ENCODE results near the gene ZNF668. TPM values are rescaled to one million over a fixed set of nuclear protein-coding genes. Genes with fewer than 3 reads are reported as not detected.

The ZNF668 gene
- total and polyA plus RNA-seq, 4 donors = 4.0 to 13.2 (median 10.7) TPM

- H3K9me3 ChIP-seq (ENCODE audit: control insufficient read depth in 4 of 4, insufficient read depth in 3 of 4, low read length in 3 of 4) = no peaks in the 10 kb centered on the region
- no peaks in the 10 kb centered on the region for H3K27me3 ChIP-seq (ENCODE audit: control insufficient read depth in 3 of 3, insufficient read depth in 3 of 3, low read length in 2 of 3)
- H3K9ac ChIP-seq (ENCODE audit: insufficient read depth in 1 of 2, low read length in 2 of 2) = peak overlapping the region in 1 of 2 donors; percentile 64
- ATAC-seq (ENCODE audit: insufficient read depth, low FRiP score) (peak; percentile 79), DNase-seq (peak; percentile 86 to 89 (median 87))
- 0 to 1% methylated on average over 47 of the region's 47 CpGs for WGBS, 2 donors
- H3K4me1 ChIP-seq (ENCODE audit: control insufficient read depth in 5 of 5, insufficient read depth in 5 of 5, low read length in 5 of 5) = peaks cover 4 to 12% (median 9%) of the 10 kb centered on the region in 5 donors
- peak overlapping the region; percentile 98 for H3K4me3 ChIP-seq
- peaks cover 0 to 18% (median 12%) of the 10 kb centered on the region in 4 donors for H3K36me3 ChIP-seq (ENCODE audit: control insufficient read depth in 4 of 4, insufficient read depth in 4 of 4, low read length in 4 of 4)
- TF ChIP-seq, protein P1, sequence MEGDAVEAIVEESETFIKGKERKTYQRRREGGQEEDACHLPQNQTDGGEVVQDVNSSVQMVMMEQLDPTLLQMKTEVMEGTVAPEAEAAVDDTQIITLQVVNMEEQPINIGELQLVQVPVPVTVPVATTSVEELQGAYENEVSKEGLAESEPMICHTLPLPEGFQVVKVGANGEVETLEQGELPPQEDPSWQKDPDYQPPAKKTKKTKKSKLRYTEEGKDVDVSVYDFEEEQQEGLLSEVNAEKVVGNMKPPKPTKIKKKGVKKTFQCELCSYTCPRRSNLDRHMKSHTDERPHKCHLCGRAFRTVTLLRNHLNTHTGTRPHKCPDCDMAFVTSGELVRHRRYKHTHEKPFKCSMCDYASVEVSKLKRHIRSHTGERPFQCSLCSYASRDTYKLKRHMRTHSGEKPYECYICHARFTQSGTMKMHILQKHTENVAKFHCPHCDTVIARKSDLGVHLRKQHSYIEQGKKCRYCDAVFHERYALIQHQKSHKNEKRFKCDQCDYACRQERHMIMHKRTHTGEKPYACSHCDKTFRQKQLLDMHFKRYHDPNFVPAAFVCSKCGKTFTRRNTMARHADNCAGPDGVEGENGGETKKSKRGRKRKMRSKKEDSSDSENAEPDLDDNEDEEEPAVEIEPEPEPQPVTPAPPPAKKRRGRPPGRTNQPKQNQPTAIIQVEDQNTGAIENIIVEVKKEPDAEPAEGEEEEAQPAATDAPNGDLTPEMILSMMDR (IDR thresholded peaks at IDR 0.05; ENCODE audit: control extremely low read depth, extremely low read depth) = no peak
- peak overlapping the region; percentile 90 to 97 for H3K27ac ChIP-seq (ENCODE audit: low read depth in 1 of 2, low read length in 1 of 2)
Observed at GRCh38 chr16:31033709-31034492, 40.1 kb downstream of the ZNF668 start.

- H3K27me3 ChIP-seq (ENCODE audit: control insufficient read depth in 3 of 3, insufficient read depth in 3 of 3, low read length in 2 of 3) = no peaks in the 10 kb centered on the region
- DNase-seq (peak; percentile 98 to 99 (median 99)), ATAC-seq (ENCODE audit: insufficient read depth, low FRiP score) (peak; percentile 93)
- H3K36me3 ChIP-seq (ENCODE audit: control insufficient read depth in 4 of 4, insufficient read depth in 4 of 4, low read length in 4 of 4) = peaks cover 0 to 10% (median 9%) of the 10 kb centered on the region in 4 donors
- WGBS, 2 donors = 0 to 1% methylated on average over 72 to 75 of the region's 75 CpGs
- TF ChIP-seq, protein P1 (IDR thresholded peaks at IDR 0.05; ENCODE audit: control extremely low read depth, extremely low read depth) = no peak
- no peaks in the 10 kb centered on the region for H3K9me3 ChIP-seq (ENCODE audit: control insufficient read depth in 4 of 4, insufficient read depth in 3 of 4, low read length in 3 of 4)
- H3K27ac ChIP-seq (ENCODE audit: low read depth in 1 of 2, low read length in 1 of 2) = peak within 1 kb of the TSS; percentile 94 to 97
- peak within 1 kb of the TSS; percentile 64 to 90 for H3K9ac ChIP-seq (ENCODE audit: insufficient read depth in 1 of 2, low read length in 2 of 2)
- peaks cover 4 to 12% (median 9%) of the 10 kb centered on the region in 5 donors for H3K4me1 ChIP-seq (ENCODE audit: control insufficient read depth in 5 of 5, insufficient read depth in 5 of 5, low read length in 5 of 5)
- peak within 1 kb of the TSS; percentile 98 for H3K4me3 ChIP-seq
Observed at GRCh38 chr16:31032736-31033708, 41.0 kb downstream of the ZNF668 start, which contains the start of gene STX4. TSS of gene STX4 (plus strand) at chr16:31033558. CDS start at chr16:31033806, 248 bp downstream.

GRCh38 chr16:31031276-31031675 is 42.8 kb downstream of the ZNF668 start:
- H3K27me3 ChIP-seq (ENCODE audit: control insufficient read depth in 3 of 3, insufficient read depth in 3 of 3, low read length in 2 of 3) = no peaks in the 10 kb centered on the region
- H3K9me3 ChIP-seq (ENCODE audit: control insufficient read depth in 4 of 4, insufficient read depth in 3 of 4, low read length in 3 of 4) = no peaks in the 10 kb centered on the region
- DNase-seq (no peak), ATAC-seq (ENCODE audit: insufficient read depth, low FRiP score) (no peak)
- 86 to 93% methylated on average over 4 of the region's 4 CpGs for WGBS, 2 donors
- no peak overlapping the region for H3K9ac ChIP-seq (ENCODE audit: insufficient read depth in 1 of 2, low read length in 2 of 2)
- TF ChIP-seq, protein P1 (IDR thresholded peaks at IDR 0.05; ENCODE audit: control extremely low read depth, extremely low read depth) = no peak
- H3K27ac ChIP-seq (ENCODE audit: low read depth in 1 of 2, low read length in 1 of 2) = no peak overlapping the region
- H3K36me3 ChIP-seq (ENCODE audit: control insufficient read depth in 4 of 4, insufficient read depth in 4 of 4, low read length in 4 of 4) = peaks cover 0 to 9% (median 5%) of the 10 kb centered on the region in 4 donors
- H3K4me1 ChIP-seq (ENCODE audit: control insufficient read depth in 5 of 5, insufficient read depth in 5 of 5, low read length in 5 of 5) = peaks cover 4 to 12% (median 9%) of the 10 kb centered on the region in 5 donors
- H3K4me3 ChIP-seq = no peak overlapping the region
